BLaER1 treated with 17β-estradiol and CSF1 and Interleukin-3, amounts not matched to agents 10 nM and 100 nM (cell line): ENCODE results near the gene TNFRSF11A.

Source experiments
- H3K27ac ChIP-seq, 11 experiments: shearing (Covaris generic); formaldehyde crosslinking; 2 replicates each; pipeline ENCODE4 v1.8.1; 2022
- H3K27me3 ChIP-seq, 11 experiments: shearing (Covaris generic); formaldehyde crosslinking; 2 replicates each; pipeline ENCODE4 v1.8.1; 2022
- H3K36me3 ChIP-seq, 11 experiments: shearing (Covaris generic); formaldehyde crosslinking; 2 replicates each; pipeline ENCODE4 v1.8.1; 2022
- H3K4me1 ChIP-seq, 10 experiments: shearing (Covaris generic); formaldehyde crosslinking; 2 replicates each; pipeline ENCODE4 v1.8.1; 2022
- H3K4me2 ChIP-seq, 11 experiments: shearing (Covaris generic); formaldehyde crosslinking; 2 replicates each; pipeline ENCODE4 v1.8.1; 2022
- H3K4me3 ChIP-seq, 10 experiments: shearing (Covaris generic); formaldehyde crosslinking; 2 replicates each; pipeline ENCODE4 v1.8.1; 2022
- H3K9ac ChIP-seq, 11 experiments: shearing (Covaris generic); formaldehyde crosslinking; 2 replicates each; pipeline ENCODE4 v1.8.1; 2022
- H3K9me3 ChIP-seq, 11 experiments: shearing (Covaris generic); formaldehyde crosslinking; replicated peaks in 1 of 11; 2 replicates each; pipeline ENCODE4 v1.8.1; 2022
- H4K20me1 ChIP-seq, 11 experiments: shearing (Covaris generic); formaldehyde crosslinking; 2 replicates each; pipeline ENCODE4 v1.8.1; 2022
- Cebpa-rat ChIP-seq, 11 experiments: shearing (Covaris generic); IDR thresholded peaks; 2 replicates each; pipeline ENCODE4 v1.8.1; 2022

The TNFRSF11A gene

DNA sequence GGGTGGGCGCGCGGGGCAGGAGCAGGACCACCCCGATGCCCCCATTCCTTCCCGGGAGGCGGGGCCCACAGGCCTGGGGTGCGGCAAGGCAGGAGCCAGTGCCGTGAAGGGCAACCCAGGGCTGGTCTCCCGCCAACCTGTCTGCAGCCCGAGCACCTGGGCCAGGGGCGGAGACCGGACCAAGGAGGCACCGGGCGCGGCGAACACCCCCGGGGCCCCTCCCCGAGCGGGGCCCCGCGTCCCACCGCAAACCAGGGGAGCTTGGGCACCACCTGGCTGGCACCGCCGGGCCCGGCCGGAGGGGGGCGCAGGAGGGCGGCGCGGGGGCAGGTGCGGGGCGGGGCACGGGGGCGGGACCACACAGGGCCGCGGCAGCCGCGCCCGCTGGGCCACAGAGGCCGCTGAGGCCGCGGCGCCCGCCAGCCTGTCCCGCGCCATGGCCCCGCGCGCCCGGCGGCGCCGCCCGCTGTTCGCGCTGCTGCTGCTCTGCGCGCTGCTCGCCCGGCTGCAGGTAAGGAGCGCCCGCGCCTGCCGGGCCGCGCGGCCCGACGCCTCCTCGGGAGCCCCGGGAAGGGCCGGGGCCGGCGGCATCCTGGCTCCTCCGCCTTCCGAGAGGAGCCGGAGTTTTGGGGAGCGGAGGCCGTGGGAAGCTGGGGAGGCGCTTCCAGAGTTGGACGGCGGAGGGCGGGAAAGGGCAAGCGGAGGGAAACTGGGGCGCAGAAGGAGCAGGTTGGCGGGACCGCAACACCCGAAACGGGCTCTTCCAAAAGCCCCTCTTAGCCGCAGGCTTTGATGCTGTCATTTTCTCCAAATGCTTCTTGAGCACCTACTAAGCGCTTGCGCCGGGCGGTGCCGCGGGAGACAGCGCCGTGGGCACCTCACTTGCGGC is at the start of gene TNFRSF11A:
TNFRSF11A (plus strand) TSS at position 394 of the 889 bp plus-strand sequence; CDS start at position 437, 43 bp downstream.
- peak within 1 kb of the TSS; percentile 52 to 72 (median 60) for H3K4me3 ChIP-seq
- peak within 1 kb of the TSS in 1 of 11 experiments; percentile 1; a peak in 1 of 22 replicates for H3K27ac ChIP-seq
- H3K9me3 ChIP-seq: peaks cover 0 to 14% (median 0%) of the 10 kb centered on the region in 11 experiments; a peak in 8 of 22 replicates
- H3K4me1 ChIP-seq: peaks cover 11 to 66% (median 20%) of the 10 kb centered on the region in 10 experiments; a peak in 19 of 20 replicates
- no peak for TF ChIP-seq Cebpa-rat (IDR thresholded peaks at IDR 0.05)
- no peaks in the 10 kb centered on the region for H3K36me3 ChIP-seq
- peak within 1 kb of the TSS in 10 of 11 experiments; percentile 0 to 62 (median 38); a peak in 13 of 22 replicates for H3K9ac ChIP-seq
- peaks cover 0 to 8% (median 0%) of the 10 kb centered on the region in 11 experiments; a peak in 3 of 22 replicates for H4K20me1 ChIP-seq
- H3K4me2 ChIP-seq: peak within 1 kb of the TSS; percentile 76 to 98 (median 94)
- peaks cover 46 to 72% (median 61%) of the 10 kb centered on the region in 11 experiments for H3K27me3 ChIP-seq

- TF ChIP-seq Cebpa-rat (IDR thresholded peaks at IDR 0.05): no peak
- Histone ChIP-seq H3K36me3 (peaks cover 43 to 90% (median 55%) of the 10 kb centered on the region in 11 experiments), H3K27me3 (no peaks in the 10 kb centered on the region), H3K9me3 (no peaks in the 10 kb centered on the region), H3K4me2 (no peak overlapping the region), H3K4me3 (no peak overlapping the region), H3K4me1 (peaks cover 0 to 32% (median 10%) of the 10 kb centered on the region in 10 experiments; a peak in 11 of 20 replicates), H3K9ac (no peak overlapping the region), H3K27ac (no peak overlapping the region), H4K20me1 (peaks cover 0 to 3% (median 0%) of the 10 kb centered on the region in 11 experiments; a peak in 1 of 22 replicates)
Observed at GRCh38 chr18:62277045-62277444, 48.1 kb upstream of the TNFRSF11A start.

- Histone ChIP-seq H3K4me1 (peaks cover 0 to 56% (median 11%) of the 10 kb centered on the region in 10 experiments; a peak in 11 of 20 replicates), H3K27ac (no peak overlapping the region; a peak in 1 of 22 replicates), H3K4me3 (no peak overlapping the region), H3K27me3 (no peaks in the 10 kb centered on the region), H4K20me1 (no peaks in the 10 kb centered on the region; a peak in 2 of 22 replicates), H3K9ac (no peak overlapping the region), H3K36me3 (peaks cover 54 to 97% (median 63%) of the 10 kb centered on the region in 11 experiments), H3K4me2 (0 out of 22 replicates have a peak overlapping the region, but pooled peaks of 1 of the 11 experiments have one; percentile 1), H3K9me3 (no peaks in the 10 kb centered on the region)
- TF ChIP-seq Cebpa-rat (IDR thresholded peaks at IDR 0.05): no peak
Observed at GRCh38 chr18:62279561-62279960, 45.5 kb upstream of the TNFRSF11A start.

- H3K4me1 ChIP-seq: peaks cover 0 to 61% (median 11%) of the 10 kb centered on the region in 10 experiments; a peak in 11 of 20 replicates
- H3K9me3 ChIP-seq: no peaks in the 10 kb centered on the region
- no peak for TF ChIP-seq Cebpa-rat (IDR thresholded peaks at IDR 0.05)
- H3K27ac ChIP-seq: peak overlapping the region in 1 of 11 experiments; percentile 78; a peak in 2 of 22 replicates
- H3K9ac ChIP-seq: no peak overlapping the region
- peaks cover 0 to 2% (median 0%) of the 10 kb centered on the region in 11 experiments; a peak in 2 of 22 replicates for H4K20me1 ChIP-seq
- H3K4me3 ChIP-seq: no peak overlapping the region
- H3K27me3 ChIP-seq: no peaks in the 10 kb centered on the region
- H3K4me2 ChIP-seq: peak overlapping the region in 4 of 11 experiments; percentile 55 to 75 (median 62); a peak in 8 of 22 replicates
- peaks cover 49 to 97% (median 63%) of the 10 kb centered on the region in 11 experiments for H3K36me3 ChIP-seq
Observed at GRCh38 chr18:62280058-62280457, 45.1 kb upstream of the TNFRSF11A start.

DNA sequence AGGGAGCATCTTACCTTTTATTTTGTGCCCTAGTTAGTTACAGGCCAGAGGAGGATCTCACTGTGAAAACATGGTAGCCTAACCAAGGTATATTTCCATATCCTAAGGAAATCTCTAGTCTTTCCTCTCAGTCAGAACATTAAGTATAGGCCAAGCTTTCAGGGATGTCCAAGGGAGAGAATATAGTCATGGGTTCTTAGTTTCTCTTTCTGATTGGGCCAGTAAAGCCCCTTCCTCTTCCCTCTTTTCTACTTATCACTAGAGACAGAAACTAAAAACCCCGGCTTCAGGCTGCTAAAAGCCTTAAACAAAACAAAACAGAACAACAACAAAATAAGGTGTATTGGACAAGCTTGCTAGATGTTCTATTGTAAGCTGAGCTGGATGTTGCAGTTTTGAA is 44.3 kb upstream of the TNFRSF11A start:
- 0 out of 20 replicates have a peak overlapping the region, but pooled peaks of 1 of the 10 experiments have one; percentile 3 for H3K4me3 ChIP-seq
- peaks cover 0 to 10% (median 0%) of the 10 kb centered on the region in 11 experiments; a peak in 2 of 22 replicates for H4K20me1 ChIP-seq
- H3K36me3 ChIP-seq: peaks cover 44 to 97% (median 64%) of the 10 kb centered on the region in 11 experiments
- H3K27me3 ChIP-seq: no peaks in the 10 kb centered on the region
- TF ChIP-seq Cebpa-rat (IDR thresholded peaks at IDR 0.05): no peak
- peaks cover 0 to 69% (median 11%) of the 10 kb centered on the region in 10 experiments; a peak in 11 of 20 replicates for H3K4me1 ChIP-seq
- H3K4me2 ChIP-seq: peak overlapping the region in 5 of 11 experiments; percentile 35 to 75 (median 60); a peak in 10 of 22 replicates
- H3K9me3 ChIP-seq: no peaks in the 10 kb centered on the region
- H3K27ac ChIP-seq: peak overlapping the region in 4 of 11 experiments; percentile 17 to 78 (median 55); a peak in 7 of 22 replicates
- H3K9ac ChIP-seq: peak overlapping the region in 1 of 11 experiments; percentile 47; a peak in 1 of 22 replicates

- Histone ChIP-seq H3K9ac (no peak overlapping the region), H3K4me1 (peaks cover 0 to 78% (median 11%) of the 10 kb centered on the region in 10 experiments; a peak in 11 of 20 replicates), H3K27ac (peak overlapping the region in 4 of 11 experiments; percentile 7 to 78 (median 54); a peak in 6 of 22 replicates), H4K20me1 (peaks cover 0 to 18% (median 0%) of the 10 kb centered on the region in 11 experiments; a peak in 2 of 22 replicates), H3K36me3 (peaks cover 44 to 97% (median 61%) of the 10 kb centered on the region in 11 experiments), H3K9me3 (no peaks in the 10 kb centered on the region), H3K27me3 (no peaks in the 10 kb centered on the region), H3K4me2 (peak overlapping the region in 5 of 11 experiments; percentile 0 to 75 (median 60); a peak in 8 of 22 replicates), H3K4me3 (no peak overlapping the region)
- TF ChIP-seq Cebpa-rat (IDR thresholded peaks at IDR 0.05): no peak
Observed at GRCh38 chr18:62281684-62282083, 43.4 kb upstream of the TNFRSF11A start.

GRCh38 chr18:62282188-62282629 is 42.9 kb upstream of the TNFRSF11A start:
- peak overlapping the region in 4 of 11 experiments; percentile 55 to 75 (median 62); a peak in 7 of 22 replicates for H3K4me2 ChIP-seq
- no peaks in the 10 kb centered on the region for H3K27me3 ChIP-seq
- H3K36me3 ChIP-seq: peaks cover 39 to 97% (median 61%) of the 10 kb centered on the region in 11 experiments
- H3K9ac ChIP-seq: no peak overlapping the region
- TF ChIP-seq Cebpa-rat (IDR thresholded peaks at IDR 0.05): no peak
- no peak overlapping the region for H3K4me3 ChIP-seq
- peaks cover 0 to 83% (median 11%) of the 10 kb centered on the region in 10 experiments; a peak in 11 of 20 replicates for H3K4me1 ChIP-seq
- peak overlapping the region in 4 of 11 experiments; percentile 7 to 78 (median 54); a peak in 7 of 22 replicates for H3K27ac ChIP-seq
- peaks cover 0 to 18% (median 0%) of the 10 kb centered on the region in 11 experiments; a peak in 2 of 22 replicates for H4K20me1 ChIP-seq
- no peaks in the 10 kb centered on the region for H3K9me3 ChIP-seq

GRCh38 chr18:62284637-62285036 is 40.5 kb upstream of the TNFRSF11A start:
- Histone ChIP-seq H3K36me3 (peaks cover 26 to 89% (median 58%) of the 10 kb centered on the region in 11 experiments), H3K4me2 (peak overlapping the region in 3 of 11 experiments; percentile 27 to 76 (median 58); a peak in 5 of 22 replicates), H3K4me1 (peaks cover 10 to 98% (median 33%) of the 10 kb centered on the region in 10 experiments; a peak in 18 of 20 replicates), H3K4me3 (no peak overlapping the region), H3K27ac (0 out of 22 replicates have a peak overlapping the region, but pooled peaks of 1 of the 11 experiments have one; percentile 10), H3K27me3 (no peaks in the 10 kb centered on the region), H3K9ac (no peak overlapping the region), H4K20me1 (peaks cover 0 to 41% (median 0%) of the 10 kb centered on the region in 11 experiments; a peak in 2 of 22 replicates), H3K9me3 (no peaks in the 10 kb centered on the region)
- no peak for TF ChIP-seq Cebpa-rat (IDR thresholded peaks at IDR 0.05)
